Fibroblast of skin of scalp (primary cell): ENCODE measurements around the gene LYSET.
A peak's percentile ranks its signal among the peaks of the same experiment; 100 is the strongest.
"Not testable (repeated sequence)": the region's sequence is repeated elsewhere in the genome, so short reads cannot be mapped to it uniquely, and the experiment has no call there.

ENCODE experiments used
- DNase-seq: peaks from one replicate; pipeline ENCODE4 v3.0.0-alpha.2; 2013

LYSET gene

GRCh38 chr14:93230539-93230938 lies 45.4 kb downstream of the LYSET start:
- DNase-seq: no peak

GRCh38 chr14:93231129-93231979 lies 46.2 kb downstream of the LYSET start:
- DNase-seq: peak; percentile 49

- DNase-seq: no peak
Measured at GRCh38 chr14:93232159-93232558, 47.0 kb downstream of the LYSET start.

GRCh38 chr14:93233078-93233477 lies 48.0 kb downstream of the LYSET start:
- DNase-seq: not testable (repeated sequence)

- peak; percentile 44 for DNase-seq
Measured at GRCh38 chr14:93234798-93235197, 49.7 kb downstream of the LYSET start.
